ENCODE results near the gene THTPA.

Gene THTPA

DNA sequence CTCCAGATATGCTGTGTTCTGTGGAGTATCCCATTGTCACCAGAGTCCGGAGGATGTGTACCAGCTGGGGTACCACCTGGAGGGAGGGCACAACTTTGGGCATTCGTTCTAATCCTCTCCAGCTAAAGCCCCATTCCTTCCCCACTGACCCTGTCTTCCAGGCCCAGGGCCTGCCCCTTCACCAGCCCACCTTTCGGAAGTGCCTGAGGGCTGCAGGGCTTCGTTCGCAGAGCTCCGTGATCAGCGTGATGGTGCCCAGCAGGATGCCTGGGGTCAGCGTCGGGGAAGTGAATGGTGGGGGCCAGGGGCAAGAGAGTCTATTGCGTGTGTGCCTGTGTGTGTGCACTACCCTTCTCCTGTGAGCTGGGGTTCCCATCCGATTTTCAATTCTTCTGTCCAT lies 9.6 kb downstream of the THTPA start:
- TF ChIP-seq TAF1 (IDR thresholded peaks at IDR 0.05; ENCODE audit: borderline replicate concordance, low read depth, low read length) (0 out of 2 replicates have a peak, but pooled peaks have one; percentile 6), POLR2AphosphoS5 (IDR thresholded peaks at IDR 0.05; ENCODE audit: low read depth, low read length) (no peak), POLR2A (IDR thresholded peaks at IDR 0.05; ENCODE audit: low read depth, low read length) (0 out of 2 replicates have a peak, but pooled peaks have one; percentile 10)
- FAIRE-seq, result no peak

DNA sequence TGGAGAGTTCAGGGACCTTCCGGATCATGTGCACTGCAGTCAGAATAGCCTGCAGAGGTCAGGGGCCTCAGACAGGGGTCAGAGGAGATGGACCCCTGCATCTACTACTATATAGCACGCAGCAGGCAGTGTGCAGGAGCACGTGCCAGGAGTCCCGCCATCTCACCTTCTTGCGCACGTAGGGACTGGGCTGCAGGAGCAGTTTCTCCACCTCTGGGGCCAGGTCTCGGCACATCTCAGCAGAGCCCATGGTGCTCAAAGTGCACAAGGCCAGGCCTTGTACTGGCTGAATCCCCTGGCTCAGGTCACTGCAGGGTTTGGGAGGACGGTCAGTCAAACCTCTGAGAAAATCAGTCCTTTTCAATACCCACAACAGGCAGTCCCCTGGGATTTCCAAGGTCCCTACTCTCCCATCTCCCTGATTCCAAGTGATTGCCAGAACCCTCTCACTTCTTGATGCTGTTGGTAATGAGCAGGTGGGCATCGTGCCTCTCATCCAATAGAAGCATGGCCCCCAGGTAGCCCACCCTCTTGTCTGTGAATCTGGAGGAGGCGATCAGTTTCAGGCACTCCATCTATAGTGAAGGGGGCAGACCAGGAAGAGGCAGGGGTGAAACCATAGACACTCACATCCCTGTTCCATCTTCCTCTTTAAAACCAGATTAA lies 10.2 kb downstream of the THTPA start:
- no peak for TF ChIP-seq POLR2AphosphoS5 (IDR thresholded peaks at IDR 0.05; ENCODE audit: low read depth, low read length)
- no peak for TF ChIP-seq TAF1 (IDR thresholded peaks at IDR 0.05; ENCODE audit: borderline replicate concordance, low read depth, low read length)
- no peak for TF ChIP-seq POLR2A (IDR thresholded peaks at IDR 0.05; ENCODE audit: low read depth, low read length)
- FAIRE-seq (no peak), DNase-seq (ENCODE audit: insufficient read length) (no peak)

More for the DNA sequence above, 9.6 kb downstream of the THTPA start:
- DNase-seq (ENCODE audit: insufficient read length), result no peak

- FAIRE-seq (no peak), DNase-seq (ENCODE audit: insufficient read length) (no peak)
- TF ChIP-seq TAF1 (IDR thresholded peaks at IDR 0.05; ENCODE audit: borderline replicate concordance, low read depth, low read length) (no peak), POLR2AphosphoS5 (IDR thresholded peaks at IDR 0.05; ENCODE audit: low read depth, low read length) (no peak), POLR2A (IDR thresholded peaks at IDR 0.05; ENCODE audit: low read depth, low read length) (no peak)
Observed at GRCh38 chr14:23566778-23567185, 10.7 kb downstream of the THTPA start.

- peak; percentile 92 for FAIRE-seq
- peak; percentile 92 for DNase-seq (ENCODE audit: insufficient read length)
- TF ChIP-seq POLR2AphosphoS5 (IDR thresholded peaks at IDR 0.05; ENCODE audit: low read depth, low read length) (peak; percentile 93), TAF1 (IDR thresholded peaks at IDR 0.05; ENCODE audit: borderline replicate concordance, low read depth, low read length) (peak; percentile 48; the same call in 1 of the 2 replicates), POLR2A (IDR thresholded peaks at IDR 0.05; ENCODE audit: low read depth, low read length) (peak; percentile 87)
Observed at GRCh38 chr14:23567186-23568020, 11.3 kb downstream of the THTPA start, which contains the start of gene AP1G2. TSS of gene AP1G2 (minus strand) at chr14:23567791. CDS start at chr14:23567314, 477 bp downstream.

- FAIRE-seq, result no peak
- TF ChIP-seq POLR2A (IDR thresholded peaks at IDR 0.05; ENCODE audit: low read depth, low read length) (no peak), TAF1 (IDR thresholded peaks at IDR 0.05; ENCODE audit: borderline replicate concordance, low read depth, low read length) (no peak)
- DNase-seq (ENCODE audit: insufficient read length), result no peak
Observed at GRCh38 chr14:23568021-23568599, 12.0 kb downstream of the THTPA start.

GRCh38 chr14:23568600-23569331 lies 12.7 kb downstream of the THTPA start:
- no peak for TF ChIP-seq POLR2AphosphoS5 (IDR thresholded peaks at IDR 0.05; ENCODE audit: low read depth, low read length)
- no peak for TF ChIP-seq TAF1 (IDR thresholded peaks at IDR 0.05; ENCODE audit: borderline replicate concordance, low read depth, low read length)
- TF ChIP-seq POLR2A (IDR thresholded peaks at IDR 0.05; ENCODE audit: low read depth, low read length), result no peak

GRCh38 chr14:23569443-23570151 lies 13.5 kb downstream of the THTPA start:
- DNase-seq (ENCODE audit: insufficient read length) (no peak), FAIRE-seq (no peak)
- no peak for TF ChIP-seq POLR2A (IDR thresholded peaks at IDR 0.05; ENCODE audit: low read depth, low read length)
- no peak for TF ChIP-seq TAF1 (IDR thresholded peaks at IDR 0.05; ENCODE audit: borderline replicate concordance, low read depth, low read length)
- TF ChIP-seq POLR2AphosphoS5 (IDR thresholded peaks at IDR 0.05; ENCODE audit: low read depth, low read length), result no peak

More at GRCh38 chr14:23568600-23569331, 12.7 kb downstream of the THTPA start:
- no peak for DNase-seq (ENCODE audit: insufficient read length)
- peak; percentile 85 for FAIRE-seq

DNA sequence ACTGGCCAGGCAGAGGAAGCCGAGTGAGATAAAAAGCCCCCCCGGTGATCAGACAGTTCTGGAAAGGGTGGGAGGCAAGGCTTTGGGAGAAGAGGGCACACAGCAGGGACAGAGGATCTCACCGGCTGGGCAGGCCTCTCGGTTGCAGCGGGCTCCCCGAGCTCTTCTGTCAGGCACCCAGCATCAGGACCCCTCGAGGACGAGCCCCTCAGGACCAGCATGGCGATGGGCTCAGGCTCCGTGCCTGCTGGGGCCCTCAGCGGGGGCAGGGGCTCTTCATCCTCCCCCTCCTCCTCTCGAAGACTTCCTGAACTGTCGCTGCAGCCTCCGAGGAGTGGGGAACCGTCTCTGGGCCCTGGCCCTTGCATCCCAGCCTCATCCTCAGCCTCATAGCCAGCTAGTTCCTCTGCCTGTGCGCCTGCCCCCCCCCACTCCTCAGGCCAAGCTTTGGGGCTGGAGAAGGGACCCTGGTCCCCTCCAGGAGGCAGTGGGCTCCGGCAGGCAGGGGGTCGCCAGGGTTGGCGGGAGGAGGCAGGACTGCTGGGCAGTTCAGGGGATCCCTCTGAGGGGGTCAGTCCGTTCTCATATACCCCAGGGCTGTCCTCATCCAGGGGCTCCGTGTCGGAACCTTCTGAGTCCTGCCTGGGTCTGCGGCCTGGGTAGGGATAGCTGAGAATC lies 14.9 kb downstream of the THTPA start:
- DNase-seq (ENCODE audit: insufficient read length) (no peak), FAIRE-seq (no peak)
- no peak for TF ChIP-seq POLR2A (IDR thresholded peaks at IDR 0.05; ENCODE audit: low read depth, low read length)
- TF ChIP-seq POLR2AphosphoS5 (IDR thresholded peaks at IDR 0.05; ENCODE audit: low read depth, low read length), result no peak
- no peak for TF ChIP-seq TAF1 (IDR thresholded peaks at IDR 0.05; ENCODE audit: borderline replicate concordance, low read depth, low read length)

DNA sequence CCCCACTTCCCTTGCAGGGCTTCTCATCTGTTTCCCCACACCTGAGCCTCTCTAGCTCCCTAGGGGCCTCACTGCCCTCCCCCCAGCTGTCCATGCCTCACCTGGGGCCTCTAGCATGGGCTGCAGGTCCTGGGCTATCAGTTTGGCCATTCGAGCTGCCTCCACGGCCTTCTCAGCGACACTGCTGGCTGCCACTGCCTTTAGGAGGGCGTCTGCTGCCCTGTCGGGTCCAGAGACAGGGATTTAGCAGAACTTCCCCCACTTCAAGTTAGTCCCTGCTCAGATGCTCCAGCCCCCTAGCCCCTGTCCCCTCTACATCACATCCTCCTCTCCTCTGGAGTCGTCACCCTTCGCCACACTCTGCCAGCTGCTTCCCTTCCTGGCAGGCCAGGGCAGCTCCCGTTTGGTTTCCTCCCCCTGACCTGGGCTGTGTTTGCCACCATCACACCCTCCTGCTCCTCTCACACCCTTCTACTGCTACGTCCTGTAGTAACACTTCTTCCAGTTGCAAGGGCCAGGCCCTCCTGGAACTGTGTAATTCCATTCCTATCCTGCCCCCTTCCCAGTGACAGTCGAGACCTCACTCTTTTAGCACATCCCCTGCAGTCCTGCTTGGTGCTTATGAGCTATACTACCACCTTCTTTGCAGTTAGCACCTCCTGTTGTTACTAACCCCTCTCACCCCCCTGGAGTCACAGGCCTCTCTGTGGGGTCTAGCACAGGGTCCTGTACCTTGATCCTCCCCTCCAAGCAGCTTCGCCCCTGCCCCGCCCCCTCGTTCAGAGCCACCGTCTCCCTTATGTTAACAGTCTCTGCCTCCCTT lies 15.8 kb downstream of the THTPA start:
- DNase-seq (ENCODE audit: insufficient read length) (no peak), FAIRE-seq (no peak)
- TF ChIP-seq POLR2A (IDR thresholded peaks at IDR 0.05; ENCODE audit: low read depth, low read length) (no peak), POLR2AphosphoS5 (IDR thresholded peaks at IDR 0.05; ENCODE audit: low read depth, low read length) (no peak), TAF1 (IDR thresholded peaks at IDR 0.05; ENCODE audit: borderline replicate concordance, low read depth, low read length) (no peak)
